Non-pigmented ciliary epithelial cell (primary cell): ENCODE results near the gene VPS35L.

Experiments used
- DNase-seq: peaks from one replicate; pipeline ENCODE4 v3.0.0-alpha.2; 2010; ENCODE audit warnings: low read depth

Gene VPS35L, protein sequence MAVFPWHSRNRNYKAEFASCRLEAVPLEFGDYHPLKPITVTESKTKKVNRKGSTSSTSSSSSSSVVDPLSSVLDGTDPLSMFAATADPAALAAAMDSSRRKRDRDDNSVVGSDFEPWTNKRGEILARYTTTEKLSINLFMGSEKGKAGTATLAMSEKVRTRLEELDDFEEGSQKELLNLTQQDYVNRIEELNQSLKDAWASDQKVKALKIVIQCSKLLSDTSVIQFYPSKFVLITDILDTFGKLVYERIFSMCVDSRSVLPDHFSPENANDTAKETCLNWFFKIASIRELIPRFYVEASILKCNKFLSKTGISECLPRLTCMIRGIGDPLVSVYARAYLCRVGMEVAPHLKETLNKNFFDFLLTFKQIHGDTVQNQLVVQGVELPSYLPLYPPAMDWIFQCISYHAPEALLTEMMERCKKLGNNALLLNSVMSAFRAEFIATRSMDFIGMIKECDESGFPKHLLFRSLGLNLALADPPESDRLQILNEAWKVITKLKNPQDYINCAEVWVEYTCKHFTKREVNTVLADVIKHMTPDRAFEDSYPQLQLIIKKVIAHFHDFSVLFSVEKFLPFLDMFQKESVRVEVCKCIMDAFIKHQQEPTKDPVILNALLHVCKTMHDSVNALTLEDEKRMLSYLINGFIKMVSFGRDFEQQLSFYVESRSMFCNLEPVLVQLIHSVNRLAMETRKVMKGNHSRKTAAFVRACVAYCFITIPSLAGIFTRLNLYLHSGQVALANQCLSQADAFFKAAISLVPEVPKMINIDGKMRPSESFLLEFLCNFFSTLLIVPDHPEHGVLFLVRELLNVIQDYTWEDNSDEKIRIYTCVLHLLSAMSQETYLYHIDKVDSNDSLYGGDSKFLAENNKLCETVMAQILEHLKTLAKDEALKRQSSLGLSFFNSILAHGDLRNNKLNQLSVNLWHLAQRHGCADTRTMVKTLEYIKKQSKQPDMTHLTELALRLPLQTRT

DNA sequence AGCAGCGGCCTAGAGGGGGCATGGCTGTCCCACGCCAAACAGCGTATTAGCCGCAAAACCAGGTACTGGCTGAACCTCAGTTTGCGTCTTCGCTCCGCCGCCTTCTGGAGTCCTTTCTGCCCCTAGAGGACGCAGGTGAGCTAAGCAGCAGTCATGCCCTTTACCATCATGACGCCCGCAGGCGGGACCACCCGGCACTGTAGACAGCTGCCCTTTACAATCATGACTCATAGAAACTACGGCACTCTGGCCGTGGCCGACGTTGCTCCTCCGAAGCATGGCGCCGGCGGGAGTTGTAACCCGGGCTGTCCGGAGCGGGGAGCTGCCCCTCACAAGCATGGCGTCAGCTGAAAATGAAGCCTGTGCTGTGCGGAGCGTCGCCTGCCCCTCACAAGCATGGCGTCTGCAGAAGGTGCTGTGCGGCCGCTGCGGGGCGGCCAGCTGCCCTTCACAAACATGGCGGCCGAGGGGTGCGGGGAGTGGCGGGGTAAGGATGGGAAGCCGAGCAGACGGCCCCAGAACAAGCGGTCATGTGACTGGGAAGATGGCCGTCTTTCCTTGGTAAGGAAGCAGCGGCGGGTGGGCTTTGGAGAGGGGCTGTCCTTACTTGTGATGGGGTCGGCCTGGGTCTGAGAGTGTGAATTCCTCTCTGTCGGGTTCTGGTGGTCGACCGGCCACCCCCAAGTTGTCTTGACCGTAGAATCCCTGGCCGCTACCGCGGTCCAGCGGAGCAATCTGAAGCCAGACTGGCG is at the start of gene VPS35L:
TSS of gene VPS35L (plus strand) at position 518 of the 752 bp plus-strand sequence. CDS start at position 545, 27 bp downstream.
- DNase-seq, result peak; percentile 95

- DNase-seq, result no peak
Observed at GRCh38 chr16:19506965-19507364, 48.5 kb upstream of the VPS35L start.

GRCh38 chr16:19507867-19508266 is 47.6 kb upstream of the VPS35L start:
- no peak for DNase-seq

GRCh38 chr16:19512297-19512696 is 43.2 kb upstream of the VPS35L start:
- DNase-seq, result no peak

DNA sequence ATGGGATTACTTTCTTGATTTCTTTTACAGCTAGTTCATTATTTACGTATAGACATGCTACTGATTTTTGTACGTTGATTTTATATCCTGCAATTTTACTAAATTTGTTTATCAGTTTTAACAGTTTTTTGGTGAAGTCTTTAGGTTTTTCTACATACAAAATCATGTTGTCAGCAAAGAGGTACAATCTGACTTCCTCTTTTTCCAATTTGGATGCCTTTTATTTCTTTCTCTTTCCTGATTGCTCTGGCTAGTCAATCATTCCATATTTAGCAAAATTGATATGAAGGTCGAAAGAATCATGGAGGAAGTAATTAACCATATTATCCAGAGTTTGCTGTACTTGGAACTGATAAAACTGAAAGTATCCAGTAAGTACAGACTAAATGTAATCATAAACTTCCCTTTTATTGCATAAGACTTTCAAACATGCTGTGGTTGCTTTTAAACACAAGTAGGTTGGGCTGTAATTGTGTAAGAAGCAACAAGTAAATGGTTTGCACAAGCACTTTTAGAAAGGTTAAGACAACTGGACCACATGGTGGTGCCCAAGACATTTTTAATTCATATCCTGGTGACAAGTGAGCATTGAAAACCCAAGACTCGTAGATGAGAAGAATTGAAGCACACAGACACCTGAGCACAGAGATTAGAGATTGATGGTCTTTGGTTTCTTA is 42.0 kb upstream of the VPS35L start:
- DNase-seq, result no peak

- no peak for DNase-seq
Observed at GRCh38 chr16:19515757-19516156, 39.7 kb upstream of the VPS35L start.

DNA sequence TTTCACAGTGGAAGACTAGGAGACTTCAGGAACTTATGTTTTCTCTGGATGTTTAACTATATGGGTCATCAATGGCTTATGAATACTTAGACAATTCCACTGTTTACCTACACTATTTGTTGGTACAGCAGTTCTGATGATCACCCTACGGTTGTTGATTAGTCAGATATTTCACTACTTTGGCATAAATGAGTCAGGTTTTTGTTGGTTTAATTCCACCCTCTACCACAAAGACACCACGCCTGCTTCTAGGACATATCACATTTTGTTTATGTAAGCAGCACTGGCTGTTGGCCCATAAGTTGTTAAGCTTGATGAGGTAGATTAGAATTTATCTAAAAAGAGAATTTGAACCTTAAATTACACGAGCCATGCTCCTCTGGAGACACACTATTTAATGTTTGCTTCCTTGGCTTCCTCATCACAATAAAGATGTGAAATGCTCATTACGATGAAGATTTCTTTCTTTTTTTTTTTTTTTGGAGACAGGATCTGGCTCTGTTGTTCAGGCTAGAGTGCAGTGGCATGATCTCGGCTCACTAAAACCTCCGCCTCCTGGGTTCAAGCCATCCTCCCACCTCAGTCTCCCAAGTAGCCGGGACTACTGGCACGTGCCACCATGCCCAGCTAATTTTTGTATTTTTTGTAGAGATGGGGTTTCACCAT is 37.9 kb upstream of the VPS35L start:
- DNase-seq, result no peak

DNA sequence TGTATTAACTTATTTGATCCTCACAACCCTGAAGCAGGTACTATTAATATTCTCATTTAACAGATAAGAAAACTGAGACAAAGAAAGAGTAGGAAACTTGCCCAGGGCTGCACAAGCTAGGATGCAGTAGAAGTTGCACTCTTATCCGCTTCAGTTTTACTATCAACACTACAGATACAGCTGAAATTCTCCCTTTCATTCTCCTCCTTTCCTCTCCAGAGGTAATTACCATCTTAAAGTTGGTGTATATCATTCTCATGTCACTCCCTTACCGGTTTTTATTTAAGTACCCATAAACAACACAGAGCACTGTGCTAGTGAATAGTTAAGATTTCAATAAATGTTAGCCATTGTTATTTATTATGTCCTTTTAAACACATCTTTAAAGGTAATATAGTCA is 37.1 kb upstream of the VPS35L start:
- no peak for DNase-seq

DNA sequence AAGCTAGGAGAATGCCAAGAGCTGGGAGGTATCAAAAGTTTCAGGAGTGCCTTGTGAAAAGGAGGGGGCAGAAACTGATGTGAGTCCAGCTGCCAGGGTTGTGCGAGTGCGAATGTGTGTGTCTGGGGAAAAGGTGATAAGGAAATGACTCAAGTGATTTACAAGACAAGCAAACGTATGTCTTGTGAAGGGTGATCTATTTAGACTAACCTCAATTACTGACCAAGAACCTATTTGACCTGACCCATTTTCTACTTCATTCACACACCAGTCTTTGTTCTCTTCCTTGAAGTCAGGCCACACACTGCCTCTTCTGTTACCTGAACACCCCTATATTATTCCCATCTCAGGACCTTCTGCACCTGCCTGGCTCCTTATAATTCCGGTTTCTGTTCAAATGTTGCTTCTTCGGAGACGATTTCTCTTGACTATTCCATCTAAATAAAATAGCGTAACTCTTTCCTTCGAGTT is 34.6 kb upstream of the VPS35L start:
- DNase-seq, result no peak

- peak; percentile 44 for DNase-seq
Observed at GRCh38 chr16:19521471-19522396, 33.8 kb upstream of the VPS35L start, which contains the start of gene GDE1. GDE1 (minus strand) TSS chr16:19522098; CDS start chr16:19521964, 134 bp downstream.

GRCh38 chr16:19522397-19522732 is 33.1 kb upstream of the VPS35L start:
- no peak for DNase-seq

DNA sequence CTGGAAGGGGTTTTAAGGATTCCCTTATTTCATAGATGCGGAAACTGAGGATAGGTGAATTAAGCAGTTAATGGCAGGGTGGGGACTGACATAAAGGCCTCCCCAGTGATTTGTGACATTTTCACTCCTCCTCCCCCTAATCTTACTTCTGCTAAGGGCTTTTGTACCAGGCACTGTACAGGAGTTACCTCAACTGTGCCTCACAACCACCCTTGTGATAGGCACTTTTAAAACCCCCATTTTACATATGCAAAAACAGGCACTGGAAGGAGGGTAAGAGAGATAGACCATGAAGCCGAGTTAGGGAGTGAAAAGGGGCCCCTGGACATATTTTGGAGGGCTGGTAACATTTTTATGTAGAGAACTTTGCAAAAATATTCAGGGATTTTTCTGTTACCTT is 32.7 kb upstream of the VPS35L start:
- DNase-seq, result no peak

- DNase-seq, result no peak
Observed at GRCh38 chr16:19523184-19523558, 32.3 kb upstream of the VPS35L start.

- peak; percentile 83 for DNase-seq
Observed at GRCh38 chr16:19523559-19524355, 31.7 kb upstream of the VPS35L start, which contains the start of gene CCP110. CCP110 (plus strand) TSS chr16:19523942; CDS start chr16:19527882, 3,940 bp downstream.

GRCh38 chr16:19524356-19524615 is 31.2 kb upstream of the VPS35L start:
- DNase-seq, result no peak

GRCh38 chr16:19524616-19525384 is 30.7 kb upstream of the VPS35L start:
- no peak for DNase-seq

- no peak for DNase-seq
Observed at GRCh38 chr16:19525385-19525723, 30.1 kb upstream of the VPS35L start.

DNA sequence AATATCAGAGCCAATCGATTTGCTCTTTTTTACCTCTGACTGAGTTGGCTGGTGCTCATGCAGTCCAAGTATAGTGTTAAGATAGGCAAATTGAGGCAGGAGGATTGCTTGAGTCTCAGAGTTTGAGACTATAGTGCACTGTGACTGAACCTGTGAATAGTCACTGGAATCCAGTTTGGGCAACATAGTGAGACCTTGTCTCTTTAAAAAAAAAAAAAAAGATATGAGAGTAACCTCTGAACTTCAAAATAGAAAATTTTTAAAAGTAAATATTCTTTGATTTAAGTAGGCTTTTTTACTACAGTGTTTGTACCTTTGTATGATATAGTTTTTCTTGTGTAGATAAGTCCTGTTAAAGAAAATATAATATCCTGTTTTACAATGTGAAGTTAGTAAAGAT is 28.3 kb upstream of the VPS35L start:
- no peak for DNase-seq
